ENCODE data around the gene UBTD2. TPM values are rescaled to one million over a fixed set of nuclear protein-coding genes. Genes with fewer than 3 reads are reported as not detected.

UBTD2 gene
- polyA plus RNA-seq, 1 donor (not counting 4 experiments of a cell fraction or from before 2014, with no cell fraction given): 16.2 TPM

GRCh38 chr5:172193872-172194271, 89.7 kb downstream of the UBTD2 start, which contains the start of gene EFCAB9:
Gene EFCAB9, plus strand, starts transcription at chr5:172194172. Its CDS starts 1 bp downstream, at chr5:172194173.
- no peaks in the 10 kb centered on the region for H3K79me2 ChIP-seq (ENCODE audit: control insufficient read depth, insufficient read depth, low read length)
- dilution Hi-C loops (cut with MboI; ENCODE audit: extremely low pct_ligation_motif_present, low sequenced_read_pairs): no loop called here
- H3K9me3 ChIP-seq (ENCODE audit: control insufficient read depth, low read depth, low read length): no peaks in the 10 kb centered on the region
- no peak within 1 kb of the TSS for H3K27ac ChIP-seq (ENCODE audit: control insufficient read depth, insufficient read depth, low read length)
- TF ChIP-seq CTCF (optimal IDR thresholded peaks at IDR 0.05 in 1 of 3, IDR thresholded peaks at IDR 0.05 in 1 of 3, conservative IDR thresholded peaks at IDR 0.05 in 1 of 3; ENCODE audit: extremely low read depth in 1 of 3, insufficient read depth in 2 of 3, low read length in 3 of 3): no peak
- no peak for TF ChIP-seq EZH2 (IDR thresholded peaks at IDR 0.05; ENCODE audit: low read length)
- no peak for DNase-seq (ENCODE audit: low read depth, low spot score)
- H3K4me2 ChIP-seq (ENCODE audit: control insufficient read depth, extremely low read depth, insufficient read depth, low read depth, low read length): no peak within 1 kb of the TSS
- no peaks in the 10 kb centered on the region for H3K9me1 ChIP-seq (ENCODE audit: control insufficient read depth, extremely low read depth, insufficient read depth, low read length)
- H2AFZ ChIP-seq (ENCODE audit: control insufficient read depth, low read length): no peak within 1 kb of the TSS
- no peaks in the 10 kb centered on the region for H4K20me1 ChIP-seq (ENCODE audit: control insufficient read depth, extremely low read depth, insufficient read depth, low read length)
- no peak within 1 kb of the TSS for H3K4me3 ChIP-seq (ENCODE audit: control insufficient read depth in 2 of 3, extremely low read depth in 1 of 3, insufficient read depth in 2 of 3, low read depth in 1 of 3, low read length in 3 of 3)
- H3K4me1 ChIP-seq (ENCODE audit: control insufficient read depth, extremely low read depth, insufficient read depth, low read length): no peaks in the 10 kb centered on the region
- FAIRE-seq: no peak
- H3K9ac ChIP-seq (ENCODE audit: control insufficient read depth, extremely low read depth, insufficient read depth, low read length): no peak within 1 kb of the TSS
- H3K27me3 ChIP-seq (ENCODE audit: control insufficient read depth, extremely low read depth, insufficient read depth, low read length): no peaks in the 10 kb centered on the region
- no peaks in the 10 kb centered on the region for H3K36me3 ChIP-seq (ENCODE audit: control insufficient read depth in 2 of 2, extremely low read depth in 1 of 2, insufficient read depth in 2 of 2, low read length in 2 of 2)

GRCh38 chr5:172189693-172190296, 93.8 kb downstream of the UBTD2 start:
- dilution Hi-C loops (cut with MboI; ENCODE audit: extremely low pct_ligation_motif_present, low sequenced_read_pairs): no loop called here
- Histone ChIP-seq H4K20me1 (ENCODE audit: control insufficient read depth, extremely low read depth, insufficient read depth, low read length) (no peaks in the 10 kb centered on the region), H3K4me1 (ENCODE audit: control insufficient read depth, extremely low read depth, insufficient read depth, low read length) (peaks cover 17% of the 10 kb centered on the region), H3K4me3 (ENCODE audit: control insufficient read depth in 2 of 3, extremely low read depth in 1 of 3, insufficient read depth in 2 of 3, low read depth in 1 of 3, low read length in 3 of 3) (no peak overlapping the region), H3K9me1 (ENCODE audit: control insufficient read depth, extremely low read depth, insufficient read depth, low read length) (peaks cover 2% of the 10 kb centered on the region), H3K4me2 (ENCODE audit: control insufficient read depth, extremely low read depth, insufficient read depth, low read depth, low read length) (no peak overlapping the region), H3K27ac (ENCODE audit: control insufficient read depth, insufficient read depth, low read length) (no peak overlapping the region), H3K9ac (ENCODE audit: control insufficient read depth, extremely low read depth, insufficient read depth, low read length) (no peak overlapping the region), H3K9me3 (ENCODE audit: control insufficient read depth, low read depth, low read length) (no peaks in the 10 kb centered on the region), H3K79me2 (ENCODE audit: control insufficient read depth, insufficient read depth, low read length) (peaks cover 19% of the 10 kb centered on the region), H2AFZ (ENCODE audit: control insufficient read depth, low read length) (no peak overlapping the region), H3K27me3 (ENCODE audit: control insufficient read depth, extremely low read depth, insufficient read depth, low read length) (no peaks in the 10 kb centered on the region), H3K36me3 (ENCODE audit: control insufficient read depth in 2 of 2, extremely low read depth in 1 of 2, insufficient read depth in 2 of 2, low read length in 2 of 2) (no peaks in the 10 kb centered on the region)
- no peak for DNase-seq (ENCODE audit: low read depth, low spot score)
- TF ChIP-seq EZH2 (IDR thresholded peaks at IDR 0.05; ENCODE audit: low read length) (no peak), CTCF (optimal IDR thresholded peaks at IDR 0.05 in 1 of 3, IDR thresholded peaks at IDR 0.05 in 1 of 3, conservative IDR thresholded peaks at IDR 0.05 in 1 of 3; ENCODE audit: extremely low read depth in 1 of 3, insufficient read depth in 2 of 3, low read length in 3 of 3) (no peak)
- FAIRE-seq: no peak

Measured in keratinocyte (primary cell).